Measurements from ENCODE around the gene ELMO1.

ELMO1 gene

GRCh38 chr7:37076668-37077067 lies 372.0 kb downstream of the ELMO1 start:
- DNase-seq: no peak

- DNase-seq: no peak
Observed at GRCh38 chr7:37074370-37074769, 374.3 kb downstream of the ELMO1 start.

GRCh38 chr7:37071124-37071523 lies 377.5 kb downstream of the ELMO1 start:
- no peak for DNase-seq

- no peak for DNase-seq
Observed at GRCh38 chr7:37070471-37070870, 378.2 kb downstream of the ELMO1 start.

- DNase-seq: no peak
Observed at GRCh38 chr7:37070031-37070430, 378.6 kb downstream of the ELMO1 start.

GRCh38 chr7:37069336-37069735 lies 379.3 kb downstream of the ELMO1 start:
- no peak for DNase-seq

GRCh38 chr7:37068902-37069301 lies 379.8 kb downstream of the ELMO1 start:
- no peak for DNase-seq

GRCh38 chr7:37068038-37068437 lies 380.6 kb downstream of the ELMO1 start:
- no peak for DNase-seq

- no peak for DNase-seq
Observed at GRCh38 chr7:37065779-37066271, 382.8 kb downstream of the ELMO1 start.

GRCh38 chr7:37062560-37062859 lies 386.2 kb downstream of the ELMO1 start:
- no peak for DNase-seq

GRCh38 chr7:37061849-37062559 lies 386.7 kb downstream of the ELMO1 start:
- DNase-seq: no peak

GRCh38 chr7:37056234-37056912 lies 392.3 kb downstream of the ELMO1 start:
- DNase-seq: no peak

- no peak for DNase-seq
Observed at GRCh38 chr7:37054624-37055241, 393.9 kb downstream of the ELMO1 start.

- DNase-seq: no peak
Observed at GRCh38 chr7:37052705-37053104, 396.0 kb downstream of the ELMO1 start.

GRCh38 chr7:37050801-37051200 lies 397.9 kb downstream of the ELMO1 start:
- DNase-seq: no peak

GRCh38 chr7:37048674-37049073 lies 400.0 kb downstream of the ELMO1 start:
- DNase-seq: no peak

- no peak for DNase-seq
Observed at GRCh38 chr7:37047260-37047659, 401.4 kb downstream of the ELMO1 start.

- DNase-seq: no peak
Observed at GRCh38 chr7:37046531-37047079, 402.1 kb downstream of the ELMO1 start.

- no peak for DNase-seq
Observed at GRCh38 chr7:37045681-37046179, 402.9 kb downstream of the ELMO1 start.

- no peak for DNase-seq
Observed at GRCh38 chr7:37041461-37041860, 407.2 kb downstream of the ELMO1 start.

- peak; percentile 46 for DNase-seq
Observed at GRCh38 chr7:37040330-37040729, 408.3 kb downstream of the ELMO1 start.

- no peak for DNase-seq
Observed at GRCh38 chr7:37039131-37039749, 409.4 kb downstream of the ELMO1 start.

- DNase-seq: no peak
Observed at GRCh38 chr7:37038706-37039105, 410.0 kb downstream of the ELMO1 start.

All from NCI-H2081 treated with DMSO at 0.1 percent for 48 hours (cell line).